HG02678 (cell line): ENCODE data around the gene ZBTB7C.

ENCODE experiments used
- ATAC-seq: cut with Tn5 transposase; IDR thresholded peaks from one replicate; pipeline ENCODE4 v1.9.1; 2021; ENCODE audit warnings: mild to moderate bottlenecking, moderate library complexity; ENCODE audit not compliant: unreplicated experiment

The ZBTB7C gene

GRCh38 chr18:48219037-48219809 is 190.0 kb downstream of the ZBTB7C start:
- ATAC-seq, result no peak

- ATAC-seq, result no peak
Observed at GRCh38 chr18:48218285-48219022, 190.7 kb downstream of the ZBTB7C start.

GRCh38 chr18:48217258-48218250 is 191.6 kb downstream of the ZBTB7C start:
- ATAC-seq, result no peak

- no peak for ATAC-seq
Observed at GRCh38 chr18:48216639-48217257, 192.4 kb downstream of the ZBTB7C start.

- no peak for ATAC-seq
Observed at GRCh38 chr18:48215876-48216638, 193.1 kb downstream of the ZBTB7C start.

- no peak for ATAC-seq
Observed at GRCh38 chr18:48213791-48214190, 195.4 kb downstream of the ZBTB7C start.

GRCh38 chr18:48208432-48209140 is 200.6 kb downstream of the ZBTB7C start:
- ATAC-seq, result no peak

- no peak for ATAC-seq
Observed at GRCh38 chr18:48207733-48208132, 201.4 kb downstream of the ZBTB7C start.

GRCh38 chr18:48206887-48207286 is 202.3 kb downstream of the ZBTB7C start:
- ATAC-seq, result no peak

- no peak for ATAC-seq
Observed at GRCh38 chr18:48203961-48204666, 205.1 kb downstream of the ZBTB7C start.

GRCh38 chr18:48203288-48203945 is 205.8 kb downstream of the ZBTB7C start:
- ATAC-seq, result no peak

- ATAC-seq, result no peak
Observed at GRCh38 chr18:48202350-48203260, 206.6 kb downstream of the ZBTB7C start.

- ATAC-seq, result no peak
Observed at GRCh38 chr18:48202006-48202348, 207.2 kb downstream of the ZBTB7C start.

GRCh38 chr18:48201337-48202005 is 207.7 kb downstream of the ZBTB7C start:
- ATAC-seq, result no peak

GRCh38 chr18:48200631-48201336 is 208.4 kb downstream of the ZBTB7C start:
- no peak for ATAC-seq

GRCh38 chr18:48199399-48199798 is 209.8 kb downstream of the ZBTB7C start:
- no peak for ATAC-seq
